HG02588 (cell line): ENCODE results near the gene SLC12A9.
"Not testable (repeated sequence)": the region's sequence is repeated elsewhere in the genome, so short reads cannot be mapped to it uniquely, and the experiment has no call there.

ENCODE experiments used
- ATAC-seq: cut with Tn5 transposase; IDR thresholded peaks from one replicate; pipeline ENCODE4 v1.9.1; 2021; ENCODE audit warnings: mild to moderate bottlenecking, moderate library complexity; ENCODE audit not compliant: unreplicated experiment

Gene SLC12A9

GRCh38 chr7:100852048-100852872 is at the start of gene SLC12A9:
Gene SLC12A9, plus strand, starts transcription at chr7:100852713. Its CDS starts 1,485 bp downstream, at chr7:100854198.
- peak; percentile 91 for ATAC-seq

GRCh38 chr7:100802951-100803350 is 49.6 kb upstream of the SLC12A9 start:
- ATAC-seq = no peak

- ATAC-seq = peak; percentile 95
Measured at GRCh38 chr7:100803398-100804161, 48.9 kb upstream of the SLC12A9 start.

- ATAC-seq = no peak
Measured at GRCh38 chr7:100804681-100805431, 47.7 kb upstream of the SLC12A9 start.

DNA sequence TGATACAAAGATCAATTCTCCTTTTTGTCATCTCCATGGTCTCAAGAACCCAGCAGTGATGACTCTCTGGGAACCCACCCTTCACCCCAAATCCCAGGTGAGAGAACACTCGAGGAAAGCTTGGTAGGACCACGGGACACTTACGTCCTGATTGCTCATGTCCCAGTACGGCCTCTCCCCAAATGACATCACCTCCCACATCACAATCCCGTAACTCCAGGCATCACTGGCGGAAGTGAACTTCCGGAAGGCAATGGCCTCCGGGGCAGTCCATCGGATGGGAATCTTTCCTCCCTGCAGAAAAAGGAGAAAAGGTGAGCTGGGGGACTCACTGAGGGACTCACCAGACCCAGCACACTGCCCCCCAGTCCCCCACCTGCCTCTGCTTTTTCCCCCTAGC is 46.2 kb upstream of the SLC12A9 start:
- ATAC-seq = no peak

GRCh38 chr7:100806883-100807282 is 45.6 kb upstream of the SLC12A9 start:
- ATAC-seq = not testable (repeated sequence)

DNA sequence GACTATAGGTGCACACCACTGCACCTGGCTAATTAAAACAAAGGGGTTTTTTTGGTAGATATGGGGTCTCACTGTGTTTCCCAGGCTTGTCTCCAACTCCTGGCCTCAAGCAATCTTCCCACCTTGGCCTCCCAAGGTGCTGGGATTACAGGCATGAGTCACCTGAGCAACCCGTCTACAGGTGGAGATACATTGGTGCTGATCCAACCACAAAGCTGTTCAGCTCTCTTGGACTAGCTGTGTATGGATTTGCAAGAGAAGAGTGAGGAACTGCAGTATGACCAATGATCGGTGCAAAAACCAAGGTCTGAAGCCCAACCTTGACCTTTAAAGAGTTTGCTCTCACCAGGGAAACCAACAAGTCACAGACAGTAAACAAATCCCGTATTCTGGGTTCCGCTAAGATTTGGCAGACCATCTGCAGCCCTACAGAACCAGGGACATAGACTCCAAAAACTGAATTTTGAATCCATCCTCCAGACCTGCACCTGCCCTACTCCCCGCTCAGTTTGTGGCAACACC is 44.1 kb upstream of the SLC12A9 start:
- no peak for ATAC-seq

DNA sequence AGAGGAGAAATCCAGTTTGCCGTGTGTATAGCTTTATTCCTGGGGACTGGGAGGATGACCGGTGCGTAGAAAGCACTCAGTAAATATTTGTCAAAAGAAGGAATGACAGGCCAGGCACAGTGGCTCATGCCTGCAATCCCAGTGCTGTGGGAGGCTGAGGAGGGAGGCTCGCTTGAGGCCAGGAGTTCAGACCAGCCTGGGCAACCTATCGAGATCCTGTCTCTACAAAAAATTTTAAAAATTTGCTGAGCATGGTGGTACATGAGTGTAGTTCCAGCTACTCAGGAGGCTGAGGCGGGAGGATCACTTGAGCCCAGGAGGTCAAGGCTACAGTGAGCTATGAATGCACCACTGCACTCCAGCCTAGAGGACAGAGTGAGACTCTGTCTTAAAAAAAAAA is 41.0 kb upstream of the SLC12A9 start:
- no peak for ATAC-seq

DNA sequence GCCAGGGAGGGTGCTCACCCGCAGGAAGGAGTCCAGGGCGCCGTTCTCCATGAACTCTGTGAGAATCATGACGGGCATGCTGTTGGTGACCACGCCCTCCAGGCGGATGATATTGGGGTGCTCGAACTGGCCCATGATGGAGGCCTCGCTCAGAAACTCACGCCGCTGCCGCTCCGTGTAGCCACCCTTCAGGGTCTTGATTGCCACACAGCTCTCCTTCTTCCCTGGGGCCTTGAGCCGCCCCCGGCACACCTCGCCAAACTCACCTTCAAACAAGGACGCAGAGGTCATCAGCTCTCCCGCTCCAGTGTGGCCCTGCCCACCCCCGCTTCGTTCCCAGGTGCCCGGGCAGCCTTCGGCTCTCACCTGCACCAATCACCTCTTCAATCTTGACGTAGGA is 39.8 kb upstream of the SLC12A9 start:
- no peak for ATAC-seq

- not testable (repeated sequence) for ATAC-seq
Measured at GRCh38 chr7:100816515-100816914, 36.0 kb upstream of the SLC12A9 start.

- ATAC-seq = no peak
Measured at GRCh38 chr7:100817097-100817496, 35.4 kb upstream of the SLC12A9 start.

DNA sequence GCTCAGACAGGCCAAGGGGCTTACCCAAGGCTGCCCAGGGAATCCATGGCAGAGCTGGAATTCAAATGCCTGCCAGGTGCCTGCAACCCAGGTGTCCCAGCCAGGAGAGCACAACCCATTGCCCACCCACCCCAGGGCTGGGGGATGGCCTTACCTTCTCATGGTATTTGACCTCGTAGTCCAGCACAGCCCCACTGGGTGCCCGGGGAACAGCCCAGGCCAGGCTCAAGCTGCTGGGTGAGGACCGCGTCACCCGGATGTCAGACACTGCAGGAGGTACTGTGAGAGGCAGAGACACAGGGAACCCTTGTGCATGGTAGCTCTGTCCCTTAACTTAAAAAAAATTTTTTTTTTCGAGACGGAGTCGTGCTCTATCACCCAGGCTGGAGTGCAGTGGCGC is 34.1 kb upstream of the SLC12A9 start:
- no peak for ATAC-seq

DNA sequence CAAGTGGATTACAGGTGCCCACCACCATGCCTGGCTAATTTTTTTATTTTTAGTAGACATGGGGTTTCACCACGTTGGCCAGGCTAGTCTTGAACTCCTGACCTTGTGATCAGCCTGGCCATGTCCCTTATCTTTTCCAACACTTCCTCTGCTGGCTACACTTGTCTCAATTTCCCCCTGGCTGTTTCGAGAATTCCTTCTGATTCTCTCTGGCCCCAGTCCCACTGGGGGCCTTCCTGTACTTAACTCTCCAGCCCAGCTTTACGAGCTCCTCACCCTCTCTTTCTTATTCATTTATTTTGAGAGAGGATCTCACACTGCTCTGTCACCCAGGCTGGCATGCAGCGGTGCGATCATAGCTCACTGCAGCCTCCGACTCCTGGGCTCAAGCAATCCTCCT is 33.7 kb upstream of the SLC12A9 start:
- ATAC-seq = no peak

GRCh38 chr7:100819586-100819985 is 32.9 kb upstream of the SLC12A9 start:
- ATAC-seq = no peak

GRCh38 chr7:100822236-100823139 is 30.0 kb upstream of the SLC12A9 start:
- ATAC-seq = no peak

GRCh38 chr7:100823140-100823525 is 29.4 kb upstream of the SLC12A9 start:
- ATAC-seq = no peak

DNA sequence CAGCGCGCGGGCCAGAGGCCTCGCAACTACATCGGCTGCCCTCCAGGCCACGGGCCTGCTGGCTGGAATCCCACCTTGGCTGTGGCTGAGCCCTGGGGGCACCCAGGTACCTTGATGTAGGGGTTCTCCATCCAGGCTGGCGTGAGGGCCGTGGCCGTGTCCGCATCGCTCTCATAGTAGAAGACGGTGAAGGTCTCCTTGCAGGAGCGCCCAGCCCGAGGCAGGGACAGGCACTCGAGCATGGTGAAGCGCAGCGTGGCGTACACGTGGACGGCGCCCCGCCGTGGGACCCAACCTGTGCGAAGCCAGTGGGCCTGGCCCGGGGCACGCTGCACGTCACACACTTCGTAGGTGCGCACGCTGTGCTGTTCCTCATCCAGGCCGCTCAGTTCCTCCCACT is 29.0 kb upstream of the SLC12A9 start:
- no peak for ATAC-seq

DNA sequence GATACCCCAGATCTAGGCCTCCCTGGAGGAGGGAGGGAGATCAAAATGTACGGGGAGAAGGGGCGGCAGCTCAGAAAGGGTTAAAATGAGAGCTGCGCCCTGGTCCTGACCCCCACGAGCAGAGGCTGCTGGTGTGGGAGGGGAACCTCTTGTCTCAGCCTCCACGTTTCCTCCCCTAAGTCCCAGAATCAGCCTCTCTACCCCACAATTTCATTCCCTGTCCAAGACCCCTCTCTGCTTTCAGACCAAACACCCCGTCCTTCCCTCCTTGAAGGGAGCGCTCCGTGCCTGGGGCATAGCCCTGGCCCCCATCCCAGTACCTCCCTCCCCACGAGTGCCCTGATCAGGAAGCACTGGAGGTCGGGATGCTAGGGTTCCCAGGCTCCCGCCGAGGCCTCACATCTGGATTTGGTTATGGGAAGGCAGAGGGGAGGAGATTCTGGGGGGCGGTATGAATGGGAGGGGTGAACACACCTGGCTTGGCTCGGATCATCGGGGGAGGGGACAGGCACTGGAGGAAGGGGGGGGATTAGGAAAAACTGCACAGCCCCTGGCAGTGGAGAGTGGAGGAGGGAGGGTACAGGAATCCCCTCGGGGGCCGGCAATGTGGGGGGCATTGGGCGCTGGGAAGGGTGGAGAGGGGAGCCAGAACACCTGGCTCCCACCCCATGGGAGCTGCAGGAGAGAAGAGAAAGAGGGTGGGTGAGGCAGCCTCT is 27.9 kb upstream of the SLC12A9 start:
- no peak for ATAC-seq

- no peak for ATAC-seq
Measured at GRCh38 chr7:100825215-100825671, 27.3 kb upstream of the SLC12A9 start.
